ENCODE data around the gene CD19. TPM values are rescaled to one million over a fixed set of nuclear protein-coding genes. Genes with fewer than 3 reads are reported as not detected.
A peak's percentile ranks its signal among the peaks of the same experiment; 100 is the strongest.

CD19 gene
- total and polyA plus RNA-seq, 10 of the 15 experiments (the other 5 are each of a cell fraction or from before 2014, with no cell fraction given) = 1.2 to 125 (median 77.2) TPM

DNA sequence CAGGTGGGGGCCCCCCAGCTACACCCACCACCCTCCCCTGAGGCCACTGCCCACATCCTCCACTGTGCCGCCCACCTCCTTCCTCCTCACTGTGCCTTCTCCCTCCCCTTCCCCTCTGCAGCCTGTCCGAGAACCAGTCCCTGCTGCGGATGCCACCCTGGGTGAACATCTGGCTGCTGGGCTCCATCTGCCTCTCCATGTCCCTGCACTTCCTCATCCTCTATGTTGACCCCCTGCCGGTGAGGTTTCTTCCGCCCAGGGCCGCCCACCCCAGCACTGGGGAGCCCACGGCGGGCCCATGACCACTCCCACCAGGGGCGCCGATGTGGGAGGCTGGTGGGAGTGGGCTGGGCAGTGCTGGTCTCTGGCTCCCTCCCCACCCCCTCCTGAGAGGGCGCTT lies 28.9 kb upstream of the CD19 start:
- intact Hi-C loops (cut with micrococcal nuclease; ENCODE audit: unreplicated experiment) = no loop called here
- Histone ChIP-seq H3K36me3 (ENCODE audit: control insufficient read depth in 2 of 2, insufficient read depth in 2 of 2, low read length in 1 of 2) (peaks cover 0 to 5% of the 10 kb centered on the region in 2 experiments; a peak in 2 of 4 replicates), H3K4me3 (no peak overlapping the region), H3K9ac (ENCODE audit: control insufficient read depth, insufficient read depth, low read length) (no peak overlapping the region), H3K4me2 (ENCODE audit: control insufficient read depth, insufficient read depth) (no peak overlapping the region), H4K20me1 (ENCODE audit: control insufficient read depth, insufficient read depth) (no peaks in the 10 kb centered on the region), H3K27ac (ENCODE audit: control insufficient read depth, insufficient read depth) (no peak overlapping the region), H2AFZ (ENCODE audit: control insufficient read depth, low read depth, low read length) (no peak overlapping the region), H3K9me3 (replicated peaks; ENCODE audit: control insufficient read depth, insufficient read depth, low read length) (no peaks in the 10 kb centered on the region), H3K79me2 (ENCODE audit: control insufficient read depth, insufficient read depth, low read length) (no peaks in the 10 kb centered on the region), H3K4me1 (ENCODE audit: control insufficient read depth, insufficient read depth, low read length) (no peaks in the 10 kb centered on the region), H3K27me3 (replicated peaks in 1 of 2; ENCODE audit: control insufficient read depth in 2 of 2, insufficient read depth in 2 of 2, low read length in 1 of 2) (no peaks in the 10 kb centered on the region)
- no TSS peak for BruUV-seq (replicated peaks)
- FAIRE-seq (no peak), ATAC-seq (peak; percentile 22), DNase-seq (ENCODE audit: low read depth, low spot score) (no peak)
- WGBS (ENCODE audit: insufficient coverage, insufficient replicate concordance, low lambda C conversion rate, missing lambda C conversion rate) = 63% methylated on average over 10 of the region's 11 CpGs
- RAD21 ChIA-PET (ENCODE audit: unreplicated experiment) = no interaction called here
- no peak for TF ChIP-seq E2F8 (IDR thresholded peaks at IDR 0.05; ENCODE audit: low read depth, partially characterized antibody)
- no peak for TF ChIP-seq GATAD2B (conservative IDR thresholded peaks at IDR 0.05; ENCODE audit: low read depth)
- TF ChIP-seq BRCA1 (IDR thresholded peaks at IDR 0.05; ENCODE audit: low read depth, low read length) = no peak
- TF ChIP-seq SIN3A (IDR thresholded peaks at IDR 0.05; ENCODE audit: low read depth, low read length) = no peak
- TF ChIP-seq POLR2A (IDR thresholded peaks at IDR 0.05; ENCODE audit: low read depth, low read length) = 0 out of 2 replicates have a peak, but pooled peaks have one; percentile 53
- SMC1A ChIA-PET (ENCODE audit: uncharacterized antibody, unreplicated experiment) = no interaction called here
- POLR2A ChIA-PET = no interaction called here
- in situ Hi-C loops (cut with MboI) = no loop called here
- CTCF ChIA-PET = interaction anchor here (1.2 kb wide), 1 partner anchor 42 kb away, joined by 3 read pairs; no protein-coding TSS in a partner anchor

Measured in GM12878 (cell line).